H1 (cell line): ENCODE data around the gene CPED1.

Experiments used
- EZH2 ChIP-seq: fragments of 200-600 bp; sonication (generic); IDR thresholded peaks from 2 replicates; pipeline ENCODE4 v1.7.1; 2012; ENCODE audit warnings: low read depth, mild to moderate bottlenecking, moderate library complexity, low read length, inconsistent platforms; ENCODE audit not compliant: severe bottlenecking
- KDM5A ChIP-seq: fragments of 200-600 bp; IDR thresholded peaks from 2 replicates; pipeline ENCODE4 v1.7.1; 2012; ENCODE audit warnings: mild to moderate bottlenecking, low read length, inconsistent platforms, mixed read lengths
- MAFK ChIP-seq: IDR thresholded peaks from 2 replicates; pipeline ENCODE4 v1.6.1; 2012; ENCODE audit warnings: low read depth, mild to moderate bottlenecking, improper control_type of control experiment, low read length
- POLR2A ChIP-seq, 2 experiments: IDR thresholded peaks; 1 replicate in 1 of 2; 2 replicates in 1 of 2; pipeline ENCODE4 v1.6.1; 2011; ENCODE audit warnings: low read depth in 2 of 2, low read length in 2 of 2, mild to moderate bottlenecking in 2 of 2; ENCODE audit errors: control extremely low read depth in 1 of 2
- POLR2AphosphoS5 ChIP-seq: IDR thresholded peaks from 2 replicates; pipeline ENCODE4 v1.6.1; 2011; ENCODE audit warnings: low read depth, low read length
- RFX5 ChIP-seq: IDR thresholded peaks from 2 replicates; pipeline ENCODE4 v1.6.1; 2011; ENCODE audit warnings: low read depth, low read length, improper control_type of control experiment, borderline replicate concordance
- SP1 ChIP-seq: IDR thresholded peaks from 2 replicates; pipeline ENCODE4 v1.6.1; 2011; ENCODE audit warnings: low read depth, low read length
- TF ChIP-seq, protein P1 (sequence below), 3 experiments: IDR thresholded peaks; 1 replicate in 2 of 3; 2 replicates in 1 of 3; pipeline versions ENCODE4 v1.5.1 to v1.6.1; 2011; ENCODE audit warnings: low read length in 3 of 3, mild to moderate bottlenecking in 3 of 3, inconsistent platforms in 2 of 3, low read depth in 1 of 3, moderate library complexity in 1 of 3; ENCODE audit not compliant: insufficient read depth in 1 of 3; ENCODE audit errors: control extremely low read depth in 1 of 3

DNA sequence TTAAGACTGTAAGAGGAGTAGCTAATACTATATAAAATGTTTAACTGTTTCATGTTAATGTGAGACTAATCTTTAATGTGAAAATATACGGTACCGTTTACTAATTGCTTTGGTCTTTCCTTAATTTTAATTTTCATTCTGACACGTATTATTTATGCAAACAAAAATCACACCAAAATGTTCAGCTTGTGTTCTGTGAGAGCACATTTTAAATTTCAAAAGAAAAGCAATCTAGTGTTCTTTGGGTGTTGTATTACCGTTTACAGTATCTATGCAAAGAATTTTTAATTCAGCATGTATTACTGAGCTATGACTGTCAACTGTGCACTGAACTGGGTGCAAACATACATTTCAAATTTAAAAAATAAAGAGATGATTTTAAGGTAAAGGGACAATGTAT, 342.5 kb downstream of the CPED1 start:
- TF ChIP-seq, protein P1, sequence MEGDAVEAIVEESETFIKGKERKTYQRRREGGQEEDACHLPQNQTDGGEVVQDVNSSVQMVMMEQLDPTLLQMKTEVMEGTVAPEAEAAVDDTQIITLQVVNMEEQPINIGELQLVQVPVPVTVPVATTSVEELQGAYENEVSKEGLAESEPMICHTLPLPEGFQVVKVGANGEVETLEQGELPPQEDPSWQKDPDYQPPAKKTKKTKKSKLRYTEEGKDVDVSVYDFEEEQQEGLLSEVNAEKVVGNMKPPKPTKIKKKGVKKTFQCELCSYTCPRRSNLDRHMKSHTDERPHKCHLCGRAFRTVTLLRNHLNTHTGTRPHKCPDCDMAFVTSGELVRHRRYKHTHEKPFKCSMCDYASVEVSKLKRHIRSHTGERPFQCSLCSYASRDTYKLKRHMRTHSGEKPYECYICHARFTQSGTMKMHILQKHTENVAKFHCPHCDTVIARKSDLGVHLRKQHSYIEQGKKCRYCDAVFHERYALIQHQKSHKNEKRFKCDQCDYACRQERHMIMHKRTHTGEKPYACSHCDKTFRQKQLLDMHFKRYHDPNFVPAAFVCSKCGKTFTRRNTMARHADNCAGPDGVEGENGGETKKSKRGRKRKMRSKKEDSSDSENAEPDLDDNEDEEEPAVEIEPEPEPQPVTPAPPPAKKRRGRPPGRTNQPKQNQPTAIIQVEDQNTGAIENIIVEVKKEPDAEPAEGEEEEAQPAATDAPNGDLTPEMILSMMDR (IDR thresholded peaks at IDR 0.05; ENCODE audit: control extremely low read depth in 1 of 3, insufficient read depth in 1 of 3, low read depth in 1 of 3, low read length in 3 of 3): no peak
- TF ChIP-seq RFX5: no peak
- TF ChIP-seq POLR2A (IDR thresholded peaks at IDR 0.05; ENCODE audit: control extremely low read depth in 1 of 2, low read depth in 2 of 2, low read length in 2 of 2): no peak
- TF ChIP-seq POLR2AphosphoS5: no peak
- no peak for TF ChIP-seq KDM5A
- TF ChIP-seq MAFK: no peak
- no peak for TF ChIP-seq EZH2
- no peak for TF ChIP-seq SP1
